Mesenteric fat pad (tissue), 1 donor: ENCODE data around the gene SMCO2. TPM values are rescaled to one million over a fixed set of nuclear protein-coding genes. Genes with fewer than 3 reads are reported as not detected.

Source experiments
- DNase-seq: peaks from one replicate; pipeline ENCODE4 v3.0.0-alpha.2; 2020; ENCODE audit warnings: low spot score
- long read RNA-seq: library from polyadenylated mRNA; unstranded; transcript quantifications from one replicate; pipeline ENCODE4 v2.0.0, GENCODE V29; 2020
- total RNA-seq: library from RNA; stranded (reverse); fragmentation: NEBNext Ultra II Directional; extraction: Animal tissue kit (Norgen Biotek cat#: 25700); gene quantifications from one replicate; pipeline ENCODE4 v1.2.1, GENCODE V29; 2021
- donor health status: DM: yes; HTN: yes; CAD: no.

SMCO2 gene
- total RNA-seq: not detected
- long read RNA-seq: 0 reads

GRCh38 chr12:27446436-27446835 lies at the start of gene SMCO2:
TSS of gene SMCO2 (plus strand) at chr12:27446736. CDS start at chr12:27470632, 23,896 bp downstream.
- no peak for DNase-seq

- no peak for DNase-seq
Observed at GRCh38 chr12:27398466-27398865, 48.1 kb upstream of the SMCO2 start.

- DNase-seq: no peak
Observed at GRCh38 chr12:27399074-27399473, 47.5 kb upstream of the SMCO2 start.

- no peak for DNase-seq
Observed at GRCh38 chr12:27400856-27401354, 45.6 kb upstream of the SMCO2 start.

GRCh38 chr12:27412047-27412446 lies 34.5 kb upstream of the SMCO2 start:
- DNase-seq: no peak

GRCh38 chr12:27422697-27423096 lies 23.8 kb upstream of the SMCO2 start:
- DNase-seq: no peak

GRCh38 chr12:27424631-27425230 lies 21.8 kb upstream of the SMCO2 start:
- DNase-seq: no peak

- DNase-seq: no peak
Observed at GRCh38 chr12:27425306-27425705, 21.2 kb upstream of the SMCO2 start.

GRCh38 chr12:27426743-27427487 lies 19.6 kb upstream of the SMCO2 start:
- no peak for DNase-seq

- no peak for DNase-seq
Observed at GRCh38 chr12:27427824-27428223, 18.7 kb upstream of the SMCO2 start.

- DNase-seq: no peak
Observed at GRCh38 chr12:27428466-27428865, 18.1 kb upstream of the SMCO2 start.

GRCh38 chr12:27429606-27430005 lies 16.9 kb upstream of the SMCO2 start:
- DNase-seq: no peak

- DNase-seq: no peak
Observed at GRCh38 chr12:27431185-27431584, 15.4 kb upstream of the SMCO2 start.

GRCh38 chr12:27434673-27435565 lies 11.6 kb upstream of the SMCO2 start:
- no peak for DNase-seq

GRCh38 chr12:27436029-27436428 lies 10.5 kb upstream of the SMCO2 start:
- no peak for DNase-seq

- DNase-seq: no peak
Observed at GRCh38 chr12:27436768-27437167, 9.8 kb upstream of the SMCO2 start.

GRCh38 chr12:27437839-27438238 lies 8.7 kb upstream of the SMCO2 start:
- DNase-seq: no peak

- DNase-seq: no peak
Observed at GRCh38 chr12:27447761-27448160, 1.2 kb downstream of the SMCO2 start.

- DNase-seq: no peak
Observed at GRCh38 chr12:27449026-27449425, 2.5 kb downstream of the SMCO2 start.

- DNase-seq: no peak
Observed at GRCh38 chr12:27449893-27450534, 3.5 kb downstream of the SMCO2 start.
